K562 (cell line): ENCODE data around the gene ARHGAP35. TPM values are rescaled to one million over a fixed set of nuclear protein-coding genes. Genes with fewer than 3 reads are reported as not detected.
A peak's percentile ranks its signal among the peaks of the same experiment; 100 is the strongest.

Experiments used
- ARHGAP35 ChIP-seq: fragments of 450-650 bp; IDR thresholded peaks from 2 replicates; pipeline ENCODE4 v1.6.1; 2018; ENCODE audit not compliant: partially characterized antibody
- BCOR ChIP-seq: fragments of 450-650 bp; IDR thresholded peaks from 2 replicates; pipeline ENCODE4 v1.6.1; 2016
- CTCF ChIP-seq, 3 experiments: IDR thresholded peaks in 2 of 3; conservative IDR thresholded peaks in 1 of 3; 2 replicates each; pipeline ENCODE4 v1.5.1; 2011 to 2012; ENCODE audit warnings: low read length in 3 of 3, mild to moderate bottlenecking in 3 of 3, control low read depth in 2 of 3, improper control_type of control experiment in 1 of 3, inconsistent platforms in 1 of 3, low read depth in 1 of 3, mixed read lengths in 1 of 3, moderate library complexity in 1 of 3; ENCODE audit not compliant: insufficient read depth in 2 of 3
- HLTF ChIP-seq: fragments of 450-650 bp; IDR thresholded peaks from 2 replicates; pipeline ENCODE4 v1.6.1; 2016
- ID3 ChIP-seq, 2 experiments: fragments of 250-450 bp in 1 of 2; fragments of 450-650 bp in 1 of 2; sonication (Bioruptor Pico) in 1 of 2; IDR thresholded peaks; 2 replicates each; pipeline versions ENCODE4 v1.6.1 to v1.8.0; 2016 to 2021; ENCODE audit warnings: mild to moderate bottlenecking in 2 of 2, moderate library complexity in 2 of 2, missing compliant biosample characterization in 1 of 2, missing genetic modification characterization in 1 of 2
- KDM1A ChIP-seq, 2 experiments: fragments of 450-650 bp; IDR thresholded peaks; 2 replicates each; pipeline ENCODE4 v1.6.1; 2016; ENCODE audit warnings: mild to moderate bottlenecking in 2 of 2
- KDM5B ChIP-seq: fragments of 200-600 bp; sonication (generic); IDR thresholded peaks from 2 replicates; pipeline ENCODE4 v1.6.1; 2012; ENCODE audit warnings: low read depth, mild to moderate bottlenecking, moderate library complexity, low read length, control low read depth, inconsistent platforms; ENCODE audit not compliant: insufficient replicate concordance
- MXD1 ChIP-seq: fragments of 250-450 bp; sonication (Bioruptor Pico); IDR thresholded peaks from 2 replicates; pipeline ENCODE4 v1.8.0; 2021; ENCODE audit warnings: borderline replicate concordance, mild to moderate bottlenecking, moderate library complexity; ENCODE audit not compliant: poor library complexity, severe bottlenecking
- NR2C2 ChIP-seq, 2 experiments: fragments of 200-800 bp in 1 of 2; sonication (Bioruptor generic) in 1 of 2; sonication (generic) in 1 of 2; formaldehyde crosslinking in 1 of 2; IDR thresholded peaks; 2 replicates each; pipeline versions ENCODE4 v1.6.1 to v1.8.0; 2016 to 2022; ENCODE audit warnings: mild to moderate bottlenecking in 1 of 2, missing compliant biosample characterization in 1 of 2, missing genetic modification characterization in 1 of 2, missing genetic modification reagents in 1 of 2
- RBM22 ChIP-seq: fragments of 200-400 bp; formaldehyde crosslinking; IDR thresholded peaks from 2 replicates; pipeline ENCODE4 v1.6.1; 2018; ENCODE audit warnings: low read length, low read depth; ENCODE audit not compliant: poor library complexity, severe bottlenecking
- SAFB2 ChIP-seq: fragments of 200-400 bp; formaldehyde crosslinking; IDR thresholded peaks from 2 replicates; pipeline ENCODE4 v1.6.1; 2018; ENCODE audit warnings: borderline replicate concordance, low read length, low read depth, moderate library complexity; ENCODE audit not compliant: severe bottlenecking
- SMARCA4 ChIP-seq: fragments of 450-650 bp; IDR thresholded peaks from 2 replicates; pipeline ENCODE4 v1.6.1; 2016
- SMARCE1 ChIP-seq: fragments of 450-650 bp; IDR thresholded peaks from 2 replicates; pipeline ENCODE4 v1.7.1; 2016; ENCODE audit warnings: mild to moderate bottlenecking
- TAF7 ChIP-seq: fragments of 450-650 bp; IDR thresholded peaks from 2 replicates; pipeline ENCODE4 v1.6.1; 2016; ENCODE audit warnings: missing genetic modification characterization, missing compliant biosample characterization
- ZBTB5 ChIP-seq: fragments of 450-650 bp; IDR thresholded peaks from 2 replicates; pipeline ENCODE4 v1.6.1; 2017; ENCODE audit warnings: antibody characterized with exemption
- ZNF239 ChIP-seq: fragments of 250-450 bp; sonication (Bioruptor Pico); IDR thresholded peaks from 2 replicates; pipeline ENCODE4 v1.4.0; 2020; ENCODE audit warnings: mild to moderate bottlenecking
- ZNF436 ChIP-seq: fragments of 250-450, 450-650 bp; sonication (Bioruptor Pico); formaldehyde crosslinking; IDR thresholded peaks from 2 replicates; pipeline ENCODE4 v1.7.0; 2020; ENCODE audit warnings: mild to moderate bottlenecking
- ZNF696 ChIP-seq: fragments of 250-450 bp; sonication (Bioruptor Pico); conservative IDR thresholded peaks from 2 replicates; pipeline ENCODE4 v1.4.0; 2020; ENCODE audit warnings: mild to moderate bottlenecking, moderate library complexity
- polyA plus RNA-seq, 8 experiments: library from polyadenylated mRNA; depleted of rRNA in 4 of 8; stranded (reverse) in 5 of 8; unstranded in 3 of 8; fragments of >200 nt; fragmentation: Nextera tagmentation in 2 of 8; fragmentation: Illumina TruSeq in 1 of 8; extraction: Ambion mirVana in 2 of 8; extraction: Trizol in 1 of 8; gene quantifications; 2 replicates each; pipeline versions ENCODE4 v1.2.1 to v1.2.3, GENCODE V29; 2011 to 2014; ENCODE audit warnings: inconsistent platforms in 1 of 8, missing spikeins in 1 of 8
- total RNA-seq, 7 experiments: library from RNA; depleted of rRNA in 6 of 7; stranded (reverse); fragments of >200 nt in 6 of 7; fragmentation: Illumina TruSeq in 2 of 7; extraction: Trizol in 2 of 7; gene quantifications; 2 replicates each; pipeline versions ENCODE4 v1.2.1 to v1.2.3, GENCODE V29; 2011 to 2021; ENCODE audit warnings: low replicate concordance in 1 of 7
- TF ChIP-seq, protein P1 (sequence below), 3 experiments: fragments of 200-800 bp in 1 of 3; sonication (Bioruptor generic) in 1 of 3; sonication (generic) in 1 of 3; formaldehyde crosslinking in 1 of 3; IDR thresholded peaks; 2 replicates each; pipeline versions ENCODE4 v1.6.1 to v1.8.0; 2016 to 2022; ENCODE audit warnings: mild to moderate bottlenecking in 2 of 3, missing compliant biosample characterization in 2 of 3, missing genetic modification characterization in 2 of 3, missing genetic modification reagents in 1 of 3

The ARHGAP35 gene
- total and polyA plus RNA-seq, 9 of the 15 experiments (the other 6 are each of a cell fraction or from before 2014, with no cell fraction given), result 0.27 to 26.4 (median 10.2) TPM

DNA sequence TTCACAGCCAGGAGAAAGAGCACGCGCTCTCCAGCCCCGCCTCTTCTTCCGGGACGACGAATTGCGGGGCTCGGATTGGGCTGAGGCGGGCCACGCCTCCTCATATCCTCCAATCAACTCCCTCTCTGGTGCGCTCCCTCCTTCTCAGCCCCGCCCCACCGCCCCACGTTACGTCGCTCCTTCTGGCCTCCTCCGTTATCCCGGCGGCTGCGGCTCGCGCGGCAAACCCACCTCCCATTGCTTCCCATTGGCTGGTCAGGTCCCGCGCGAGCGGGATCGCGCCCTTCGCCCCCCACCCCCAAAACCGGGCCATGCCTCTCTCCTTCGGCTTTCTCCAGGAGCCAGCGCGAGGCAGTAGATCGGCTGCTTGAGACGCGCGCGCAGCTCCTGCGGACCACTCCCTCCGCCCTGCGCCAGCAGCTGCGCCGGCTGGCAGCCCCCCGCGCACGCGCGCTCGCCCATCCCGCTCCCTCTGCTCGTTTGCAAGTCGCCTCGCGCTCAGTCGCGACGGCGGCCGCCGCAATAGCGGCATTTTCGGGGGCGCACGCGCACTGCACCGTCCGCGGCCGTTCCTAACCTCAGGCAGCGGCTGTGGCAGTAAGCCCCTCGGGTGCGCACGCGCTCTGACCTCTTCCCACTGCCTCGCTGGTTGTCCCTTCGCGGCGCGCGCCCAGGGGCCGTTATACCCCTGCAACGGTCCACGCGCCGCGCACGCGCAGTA lies 512 bp upstream of the ARHGAP35 start (continued):
- TF ChIP-seq ZBTB5, result no peak
- no peak for TF ChIP-seq ZNF239
- no peak for TF ChIP-seq BCOR
- TF ChIP-seq, protein P1, sequence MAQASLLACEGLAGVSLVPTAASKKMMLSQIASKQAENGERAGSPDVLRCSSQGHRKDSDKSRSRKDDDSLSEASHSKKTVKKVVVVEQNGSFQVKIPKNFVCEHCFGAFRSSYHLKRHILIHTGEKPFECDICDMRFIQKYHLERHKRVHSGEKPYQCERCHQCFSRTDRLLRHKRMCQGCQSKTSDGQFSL (CRISPR knock-in tag; IDR thresholded peaks at IDR 0.05), result 0 out of 2 replicates have a peak, but pooled peaks have one; percentile 48
- TF ChIP-seq, protein P1 (tag; IDR thresholded peaks at IDR 0.05), result no peak; a peak in 1 of 4 replicates
- no peak for TF ChIP-seq ZNF696 (CRISPR knock-in tag)
- TF ChIP-seq SMARCE1, result no peak
- TF ChIP-seq CTCF (IDR thresholded peaks at IDR 0.05 in 2 of 3, conservative IDR thresholded peaks at IDR 0.05 in 1 of 3; ENCODE audit: insufficient read depth in 2 of 3, low read depth in 1 of 3, low read length in 3 of 3), result no peak
- no peak for TF ChIP-seq ARHGAP35
- TF ChIP-seq RBM22, result peak; percentile 84
- peak; percentile 80 for TF ChIP-seq NR2C2 (CRISPR knock-in tag; IDR thresholded peaks at IDR 0.05)
- TF ChIP-seq NR2C2 (tag; IDR thresholded peaks at IDR 0.05), result peak; percentile 60
- no peak for TF ChIP-seq HLTF
- no peak for TF ChIP-seq KDM1A (IDR thresholded peaks at IDR 0.05)
- peak; percentile 71 for TF ChIP-seq KDM5B
- TF ChIP-seq ZNF436 (CRISPR knock-in tag), result no peak
- TF ChIP-seq MXD1 (CRISPR knock-in tag), result peak; percentile 14
- TF ChIP-seq ID3 (CRISPR knock-in tag; IDR thresholded peaks at IDR 0.05), result no peak
- TF ChIP-seq ID3 (tag; IDR thresholded peaks at IDR 0.05), result peak; percentile 78
- TF ChIP-seq SAFB2, result no peak
- TF ChIP-seq SMARCA4, result no peak
- no peak for TF ChIP-seq TAF7
